Endodermal cell (in vitro differentiated cells): ENCODE results near the gene HTRA2. TPM values are rescaled to one million over a fixed set of nuclear protein-coding genes. Genes with fewer than 3 reads are reported as not detected.
A peak's percentile ranks its signal among the peaks of the same experiment; 100 is the strongest.

Experiments
- DNase-seq: peaks from one replicate; pipeline ENCODE4 v3.0.0-alpha.2; 2017
- H3K27ac ChIP-seq: 2 replicates; pipeline ENCODE4 v1.5.1; 2013; ENCODE audit warnings: mild to moderate bottlenecking, low read depth, low read length, moderate library complexity
- H3K27me3 ChIP-seq: 2 replicates; pipeline ENCODE4 v1.6.1; 2013; ENCODE audit warnings: mild to moderate bottlenecking, low read length, moderate library complexity; ENCODE audit not compliant: insufficient read depth, control insufficient read depth, poor library complexity, severe bottlenecking
- H3K36me3 ChIP-seq: 2 replicates; pipeline ENCODE4 v1.7.0; 2013; ENCODE audit warnings: mild to moderate bottlenecking, low read length, moderate library complexity; ENCODE audit not compliant: control insufficient read depth, insufficient read depth
- H3K4me1 ChIP-seq: one replicate; pipeline ENCODE4 v1.7.0; 2013; ENCODE audit warnings: low read length; ENCODE audit not compliant: control insufficient read depth, insufficient read depth
- H3K4me3 ChIP-seq: 2 replicates; pipeline ENCODE4 v1.5.1; 2013; ENCODE audit warnings: mild to moderate bottlenecking, low read length, moderate library complexity
- H3K9ac ChIP-seq: 2 replicates; pipeline ENCODE4 v1.6.1; 2013; ENCODE audit warnings: mild to moderate bottlenecking, low read length, moderate library complexity; ENCODE audit not compliant: poor library complexity, severe bottlenecking; ENCODE audit errors: extremely low read depth
- H3K9me3 ChIP-seq: 2 replicates; pipeline ENCODE4 v1.6.1; 2013; ENCODE audit warnings: mild to moderate bottlenecking, low read length, moderate library complexity; ENCODE audit not compliant: control insufficient read depth
- H3K27ac Mint-ChIP-seq: 2 replicates; pipeline ENCODE4 v1.8.0; 2020; ENCODE audit warnings: mixed read lengths
- H3K27me3 Mint-ChIP-seq: 2 replicates; pipeline ENCODE4 v1.8.0; 2021; ENCODE audit warnings: mild to moderate bottlenecking, mixed read lengths; ENCODE audit not compliant: insufficient read depth
- H3K36me3 Mint-ChIP-seq: 2 replicates; pipeline ENCODE4 v1.8.0; 2020; ENCODE audit warnings: low read depth, mixed read lengths
- H3K4me1 Mint-ChIP-seq: 2 replicates; pipeline ENCODE4 v1.8.0; 2020; ENCODE audit warnings: mixed read lengths
- H3K4me3 Mint-ChIP-seq: 2 replicates; pipeline ENCODE4 v1.8.0; 2020; ENCODE audit warnings: mild to moderate bottlenecking, moderate library complexity, mixed read lengths
- H3K9me3 Mint-ChIP-seq: 2 replicates; pipeline ENCODE4 v1.8.0; 2020; ENCODE audit warnings: mild to moderate bottlenecking, mixed read lengths
- CTCF ChIP-seq: fragments of 200-600 bp; sonication (generic); conservative IDR thresholded peaks from 2 replicates; pipeline ENCODE4 v1.5.0; 2021; ENCODE audit warnings: antibody characterized with exemption, mild to moderate bottlenecking
- WGBS, 2 experiments: methylation state at CpG; one replicate each; pipeline versions ENCODE4 v1.1.5 to v1.1.7; 2013; ENCODE audit warnings: missing lambda C conversion rate in 2 of 2, mixed read lengths in 1 of 2; ENCODE audit not compliant: insufficient coverage in 1 of 2, insufficient read length in 1 of 2; 5-methylcytosine and 5-hydroxymethylcytosine counted together
- total RNA-seq, 2 donors: library from RNA; stranded (reverse); fragmentation: NEBNext Ultra II Directional in 1 of 2; extraction: Animal tissue kit (Norgen Biotek cat#: 25700) in 1 of 2; gene quantifications; 2 replicates in 1 of 2; 3 replicates in 1 of 2; pipeline ENCODE4 v1.2.1, GENCODE V29; 2021

The HTRA2 gene
- total RNA-seq, 2 donors from 2014 or later = 32.8 to 38.9 TPM

GRCh38 chr2:74499267-74499939, 30.3 kb upstream of the HTRA2 start, which contains the start of gene LBX2:
Gene LBX2, minus strand, starts transcription at chr2:74499603. Its CDS starts 66 bp downstream, at chr2:74499537.
- peak within 1 kb of the TSS; percentile 75 for H3K4me3 ChIP-seq
- Mint-ChIP-seq H3K27me3 (peaks cover 95% of the 10 kb centered on the region), H3K36me3 (peaks cover 3% of the 10 kb centered on the region), H3K27ac (no peak within 1 kb of the TSS), H3K4me3 (peak within 1 kb of the TSS; percentile 51), H3K9me3 (no peaks in the 10 kb centered on the region), H3K4me1 (peaks cover 32% of the 10 kb centered on the region)
- no peak within 1 kb of the TSS for H3K27ac ChIP-seq
- peaks cover 89% of the 10 kb centered on the region for H3K27me3 ChIP-seq
- H3K9ac ChIP-seq = peak within 1 kb of the TSS; percentile 12
- peak; percentile 84 for DNase-seq
- no peak for TF ChIP-seq CTCF
- no peaks in the 10 kb centered on the region for H3K4me1 ChIP-seq
- 0 to 3% methylated on average over 24 to 65 of the region's 65 CpGs for WGBS, 2 experiments
- H3K36me3 ChIP-seq = peaks cover under 1% of the 10 kb centered on the region
- H3K9me3 ChIP-seq = no peaks in the 10 kb centered on the region

GRCh38 chr2:74499940-74500577, 29.7 kb upstream of the HTRA2 start:
- Histone ChIP-seq H3K27me3 (peaks cover 96% of the 10 kb centered on the region), H3K4me1 (no peaks in the 10 kb centered on the region), H3K9me3 (no peaks in the 10 kb centered on the region), H3K27ac (no peak overlapping the region), H3K36me3 (peaks cover under 1% of the 10 kb centered on the region), H3K4me3 (peak overlapping the region; percentile 75), H3K9ac (no peak overlapping the region)
- WGBS, 2 experiments = 37 to 43% methylated on average over 12 to 15 of the region's 15 CpGs
- no peak for TF ChIP-seq CTCF
- no peaks in the 10 kb centered on the region for H3K9me3 Mint-ChIP-seq
- peaks cover 100% of the 10 kb centered on the region for H3K27me3 Mint-ChIP-seq
- H3K36me3 Mint-ChIP-seq = peaks cover 9% of the 10 kb centered on the region
- H3K4me1 Mint-ChIP-seq = peaks cover 32% of the 10 kb centered on the region
- peak; percentile 50 for DNase-seq
- peak overlapping the region; percentile 51 for H3K4me3 Mint-ChIP-seq
- no peak overlapping the region for H3K27ac Mint-ChIP-seq

DNA sequence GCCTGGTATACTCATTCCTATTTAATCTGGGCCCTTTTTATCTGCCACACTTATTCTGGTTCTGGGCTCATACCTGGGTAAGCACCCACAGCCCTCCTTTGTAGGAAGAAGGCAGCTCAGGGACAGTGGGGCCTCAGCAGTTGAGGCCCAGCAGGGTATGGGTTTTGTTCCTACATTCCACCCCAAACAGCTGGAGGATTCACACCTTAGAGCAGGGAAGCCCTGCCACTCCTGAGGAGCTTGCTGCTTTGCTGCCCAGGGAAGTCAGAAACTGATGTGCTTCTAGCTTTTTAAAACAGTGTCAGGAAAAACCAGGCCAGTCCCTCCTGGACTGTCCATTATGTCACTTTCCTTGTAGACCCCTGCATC, 29.2 kb upstream of the HTRA2 start:
- Histone ChIP-seq H3K27ac (no peak overlapping the region), H3K36me3 (peaks cover 5% of the 10 kb centered on the region), H3K4me1 (no peaks in the 10 kb centered on the region), H3K9me3 (no peaks in the 10 kb centered on the region), H3K27me3 (peaks cover 100% of the 10 kb centered on the region), H3K4me3 (no peak overlapping the region), H3K9ac (no peak overlapping the region)
- Mint-ChIP-seq H3K27me3 (peaks cover 96% of the 10 kb centered on the region), H3K4me3 (peak overlapping the region; percentile 51), H3K4me1 (peaks cover 32% of the 10 kb centered on the region), H3K9me3 (no peaks in the 10 kb centered on the region), H3K27ac (no peak overlapping the region), H3K36me3 (peaks cover 14% of the 10 kb centered on the region)
- DNase-seq = peak; percentile 69
- no peak for TF ChIP-seq CTCF
